Measurements from ENCODE around the gene CLDN16.

The CLDN16 gene

GRCh38 chr3:190387578-190388213 is at the start of gene CLDN16:
TSS of gene CLDN16 (plus strand) at chr3:190388163. CDS start at chr3:190388330, 167 bp downstream.
- no peak for FAIRE-seq

GRCh38 chr3:190338717-190339116 is 49.2 kb upstream of the CLDN16 start:
- FAIRE-seq, result no peak

- no peak for FAIRE-seq
These were observed 48.8 kb upstream of the CLDN16 start for GRCh38 chr3:190339130-190339529.

GRCh38 chr3:190340071-190340470 is 47.9 kb upstream of the CLDN16 start:
- FAIRE-seq, result no peak

GRCh38 chr3:190345027-190345821 is 42.7 kb upstream of the CLDN16 start:
- no peak for FAIRE-seq

- FAIRE-seq, result no peak
These were observed 42.1 kb upstream of the CLDN16 start for GRCh38 chr3:190345878-190346277.

- FAIRE-seq, result no peak
These were observed 41.4 kb upstream of the CLDN16 start for GRCh38 chr3:190346541-190346940.

- FAIRE-seq, result no peak
These were observed 35.0 kb upstream of the CLDN16 start for GRCh38 chr3:190352861-190353457.

- FAIRE-seq, result no peak
These were observed 31.7 kb upstream of the CLDN16 start for GRCh38 chr3:190356246-190356645.

- no peak for FAIRE-seq
These were observed 30.5 kb upstream of the CLDN16 start for GRCh38 chr3:190357468-190357867.

- FAIRE-seq, result no peak
These were observed 28.1 kb upstream of the CLDN16 start for GRCh38 chr3:190359813-190360212.

- no peak for FAIRE-seq
These were observed 27.7 kb upstream of the CLDN16 start for GRCh38 chr3:190360228-190360627.

GRCh38 chr3:190361791-190362190 is 26.2 kb upstream of the CLDN16 start:
- no peak for FAIRE-seq

- FAIRE-seq, result no peak
These were observed 25.7 kb upstream of the CLDN16 start for GRCh38 chr3:190362258-190362657.

- FAIRE-seq, result no peak
These were observed 21.8 kb upstream of the CLDN16 start for GRCh38 chr3:190366133-190366532.

GRCh38 chr3:190368881-190369280 is 19.1 kb upstream of the CLDN16 start:
- no peak for FAIRE-seq

- no peak for FAIRE-seq
These were observed 18.2 kb upstream of the CLDN16 start for GRCh38 chr3:190369668-190370295.

GRCh38 chr3:190370369-190370768 is 17.6 kb upstream of the CLDN16 start:
- no peak for FAIRE-seq

GRCh38 chr3:190371152-190371551 is 16.8 kb upstream of the CLDN16 start:
- FAIRE-seq, result no peak

- no peak for FAIRE-seq
These were observed 12.7 kb upstream of the CLDN16 start for GRCh38 chr3:190375246-190375645.

GRCh38 chr3:190375671-190376070 is 12.3 kb upstream of the CLDN16 start:
- FAIRE-seq, result no peak

- no peak for FAIRE-seq
These were observed 9.6 kb upstream of the CLDN16 start for GRCh38 chr3:190378240-190378891.

- FAIRE-seq, result no peak
These were observed 7.8 kb upstream of the CLDN16 start for GRCh38 chr3:190380184-190380583.

Measured in A204.1 (cell line).